Activated CD4-positive, alpha-beta T cell treated with anti-CD3 and anti-CD28 coated beads for 1 hour (primary cell): ENCODE measurements around the gene RBM33.
"Not testable (repeated sequence)": the region's sequence is repeated elsewhere in the genome, so short reads cannot be mapped to it uniquely, and the experiment has no call there.

Experiments
- DNase-seq: peaks from one replicate; pipeline ENCODE4 v3.0.0-alpha.2; 2020

The RBM33 gene

DNA sequence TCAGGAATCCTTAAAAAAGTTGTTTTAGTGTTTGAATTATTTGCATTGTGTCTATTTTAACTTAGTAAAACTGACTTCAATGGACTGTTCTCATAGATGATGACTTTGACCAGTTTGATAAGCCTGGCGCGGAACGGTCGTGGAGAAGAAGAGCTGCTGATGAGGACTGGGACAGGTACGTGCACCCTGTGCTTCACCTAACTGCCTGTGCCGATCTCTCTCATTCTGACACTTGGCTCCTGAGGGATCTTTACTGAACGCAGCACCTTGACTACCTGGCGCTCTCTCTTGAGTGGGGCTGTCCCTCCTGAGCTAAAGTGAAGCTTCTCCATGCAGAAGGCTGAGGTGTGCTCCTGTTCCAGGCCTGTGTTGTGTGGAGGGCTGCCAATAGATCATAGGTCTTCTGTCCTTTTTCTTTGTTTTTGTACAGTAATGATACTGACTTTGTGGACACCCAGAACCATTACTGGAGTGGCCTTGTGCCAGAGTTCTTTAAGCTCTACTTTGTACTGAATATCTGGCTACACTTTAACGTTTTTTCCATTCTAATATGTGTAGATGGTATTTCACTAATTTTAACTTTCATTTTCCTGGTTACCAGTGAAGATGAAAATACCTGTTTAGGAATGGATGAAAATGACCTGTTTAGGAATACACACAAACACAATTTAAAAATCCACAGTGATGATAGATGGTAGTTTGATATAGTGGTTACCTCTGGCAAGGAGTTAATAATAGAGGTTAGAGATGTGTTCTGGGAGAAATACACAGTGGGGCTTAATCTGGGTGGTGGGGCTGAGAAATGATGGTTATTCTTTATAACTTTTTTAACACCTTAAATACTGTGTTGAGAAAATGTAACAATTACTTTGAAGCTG, 20.9 kb downstream of the RBM33 start:
- DNase-seq = no peak

DNA sequence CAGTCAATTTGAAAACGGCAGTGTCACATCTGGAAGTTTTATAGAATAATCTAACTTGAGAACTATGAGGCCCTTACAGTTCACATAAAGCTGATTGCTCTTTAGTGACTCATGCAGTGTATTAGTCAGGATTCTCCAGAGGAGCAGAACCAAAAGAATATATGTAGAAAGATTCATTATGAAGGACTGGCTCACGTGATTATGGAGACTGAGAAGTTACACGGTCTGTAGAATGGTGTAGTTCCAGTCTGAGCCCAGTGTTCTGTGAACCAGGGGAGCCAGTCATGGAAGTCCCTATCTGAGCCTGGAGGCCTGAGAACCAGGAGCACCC, 21.5 kb downstream of the RBM33 start:
- no peak for DNase-seq

- no peak for DNase-seq
These were observed 22.9 kb downstream of the RBM33 start for GRCh38 chr7:155667241-155667829.

- DNase-seq = no peak
These were observed 25.4 kb downstream of the RBM33 start for GRCh38 chr7:155669717-155670505.

GRCh38 chr7:155670521-155670920, 26.1 kb downstream of the RBM33 start:
- no peak for DNase-seq

GRCh38 chr7:155674556-155674955, 30.1 kb downstream of the RBM33 start:
- DNase-seq = no peak

DNA sequence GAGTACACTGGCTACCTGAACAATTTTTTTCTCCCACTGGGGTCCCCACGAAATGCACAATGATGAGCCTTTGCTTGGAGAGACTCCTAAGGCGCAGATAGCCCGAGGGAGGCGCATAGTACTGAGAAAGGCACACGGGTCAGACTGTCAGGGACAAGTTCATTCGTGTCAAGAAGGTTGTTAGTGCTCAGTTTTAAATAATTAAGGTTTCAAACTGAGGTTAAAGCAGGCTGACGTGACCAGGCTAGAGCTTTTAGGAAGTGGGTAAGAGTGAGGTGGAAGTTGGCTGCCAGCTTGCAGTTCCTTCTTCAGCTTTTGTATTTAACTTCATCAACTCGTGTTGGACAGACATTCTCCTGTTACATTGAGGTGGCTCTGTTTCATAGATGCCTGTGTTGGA, 31.6 kb downstream of the RBM33 start:
- no peak for DNase-seq

DNA sequence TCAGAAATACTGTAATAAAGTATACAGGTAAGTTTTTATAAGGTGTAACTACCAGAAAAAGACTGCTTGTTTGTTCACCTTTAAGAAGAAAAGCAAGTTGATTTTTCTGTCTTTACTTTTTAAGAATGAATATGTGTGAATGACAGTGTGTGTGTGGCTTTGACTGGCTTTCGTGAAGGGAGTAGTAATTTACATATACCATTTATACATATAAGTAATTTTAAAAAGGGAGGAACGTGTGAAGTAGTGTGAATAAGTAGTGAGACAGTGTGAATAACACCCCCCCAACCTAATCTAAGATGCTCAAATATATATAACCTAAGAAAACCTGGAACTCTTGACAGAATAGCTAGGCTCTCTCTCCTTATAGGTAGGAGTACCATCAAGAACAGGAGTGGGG, 33.2 kb downstream of the RBM33 start:
- no peak for DNase-seq

DNA sequence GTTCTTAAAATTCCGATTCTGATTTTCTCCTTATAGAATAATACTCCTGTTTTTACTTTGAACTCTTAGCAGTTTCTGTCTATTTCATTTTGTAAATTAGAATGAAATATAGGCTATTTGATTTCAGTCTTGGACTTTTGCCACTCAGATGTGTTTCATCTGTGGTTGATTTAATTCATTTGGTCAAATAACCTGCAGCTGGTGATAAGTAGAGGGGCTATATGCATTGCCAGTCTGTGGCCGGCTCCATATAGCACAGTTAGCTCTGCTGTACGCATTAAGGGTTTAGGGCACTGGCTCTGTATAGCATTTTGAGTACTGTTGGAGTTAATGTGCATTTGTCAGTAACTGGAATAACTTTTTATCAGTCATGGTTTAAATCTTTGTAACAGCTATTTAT, 35.7 kb downstream of the RBM33 start:
- no peak for DNase-seq

DNA sequence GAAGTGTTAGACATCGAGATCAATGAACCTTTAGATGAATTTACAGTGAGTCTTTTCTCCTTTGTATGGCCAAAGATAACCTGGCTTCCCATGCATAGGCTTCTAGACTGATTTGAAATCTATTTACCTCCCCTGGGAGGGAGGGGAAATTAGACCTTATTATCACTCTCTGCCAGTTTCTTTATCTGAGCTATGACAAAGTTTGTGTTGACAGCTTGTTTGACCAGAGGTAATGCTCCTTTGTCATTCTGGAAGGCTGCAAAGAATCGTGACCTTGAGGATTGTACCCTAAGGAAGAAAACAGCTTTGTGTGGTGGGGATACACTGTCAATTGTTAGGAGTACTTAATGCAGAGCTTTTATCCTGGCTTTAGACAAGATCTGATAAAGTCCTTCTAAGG, 36.4 kb downstream of the RBM33 start:
- DNase-seq = no peak

DNA sequence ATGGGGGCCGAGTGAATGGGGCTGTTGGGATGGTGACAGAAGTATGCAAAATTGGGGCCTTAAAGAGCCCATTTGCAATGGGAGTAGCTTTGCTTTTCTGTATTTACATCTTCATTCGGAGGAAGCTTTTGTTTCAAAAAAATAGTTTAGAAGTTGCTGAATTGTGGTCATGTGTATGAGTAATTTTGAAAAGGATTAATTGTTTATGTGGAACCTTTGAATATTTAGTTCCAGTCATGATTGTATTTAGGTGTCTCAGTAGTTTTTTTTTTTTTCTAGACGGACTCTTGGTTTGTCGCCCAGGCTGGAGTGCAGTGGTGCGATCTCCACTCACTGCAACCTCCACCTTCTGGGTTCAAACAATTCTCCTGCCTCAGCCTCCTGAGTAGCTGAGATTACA, 37.2 kb downstream of the RBM33 start:
- no peak for DNase-seq

- no peak for DNase-seq
These were observed 38.0 kb downstream of the RBM33 start for GRCh38 chr7:155682484-155682883.

- DNase-seq = no peak
These were observed 38.6 kb downstream of the RBM33 start for GRCh38 chr7:155683098-155683497.

DNA sequence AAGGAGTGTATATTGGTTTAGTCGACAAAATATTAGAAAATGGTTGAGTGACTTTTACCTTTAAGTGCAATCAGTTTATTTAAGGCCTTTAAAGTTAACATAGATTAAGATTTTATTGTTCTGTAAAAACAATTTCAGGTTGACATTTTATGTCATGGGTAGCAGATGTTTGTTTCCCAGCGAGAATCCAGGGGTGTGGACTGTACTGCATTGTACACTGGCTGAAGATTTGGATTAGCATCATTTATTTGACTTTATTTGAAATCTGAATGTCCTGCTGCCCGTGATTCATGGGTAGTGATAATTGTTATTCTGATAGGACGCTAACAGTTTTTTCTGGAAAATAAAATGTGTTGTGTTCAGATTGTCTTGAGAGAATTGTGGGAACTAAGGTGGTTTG, 39.3 kb downstream of the RBM33 start:
- DNase-seq = no peak

GRCh38 chr7:155684543-155684942, 40.1 kb downstream of the RBM33 start:
- no peak for DNase-seq

- DNase-seq = no peak
These were observed 40.8 kb downstream of the RBM33 start for GRCh38 chr7:155685070-155685790.

- DNase-seq = no peak
These were observed 41.3 kb downstream of the RBM33 start for GRCh38 chr7:155685791-155686160.

DNA sequence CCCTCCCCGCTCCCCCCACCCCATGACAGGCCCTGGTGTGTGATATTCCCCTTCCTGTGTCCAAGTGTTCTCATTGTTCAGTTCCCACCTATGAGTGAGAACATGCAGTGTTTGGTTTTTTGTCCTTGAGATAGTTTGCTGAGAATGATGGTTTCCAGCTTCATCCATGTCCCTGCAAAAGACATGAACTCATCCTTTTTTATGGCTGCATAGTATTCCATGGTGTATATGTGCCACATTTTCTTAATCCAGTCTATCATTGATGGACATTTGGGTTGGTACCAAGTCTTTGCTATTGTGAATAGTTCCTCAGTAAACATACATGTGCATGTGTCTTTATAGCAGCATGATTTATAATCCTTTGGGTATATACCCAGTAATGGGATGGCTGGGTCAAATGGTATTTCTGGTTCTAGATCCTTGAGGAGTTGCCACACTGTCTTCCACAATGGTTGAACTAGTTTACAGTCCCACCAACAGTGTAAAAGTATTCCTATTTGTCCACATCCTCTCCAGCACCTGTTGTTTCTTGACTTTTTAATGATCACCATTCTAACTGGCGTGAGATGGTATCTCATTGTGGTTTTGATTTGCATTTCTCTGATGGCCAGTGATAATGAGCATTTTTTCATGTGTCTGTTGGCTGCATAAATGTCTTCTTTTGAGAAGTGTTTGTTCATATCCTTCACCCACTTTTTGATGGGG, 42.3 kb downstream of the RBM33 start:
- not testable (repeated sequence) for DNase-seq

- not testable (repeated sequence) for DNase-seq
These were observed 43.8 kb downstream of the RBM33 start for GRCh38 chr7:155688237-155688636.

DNA sequence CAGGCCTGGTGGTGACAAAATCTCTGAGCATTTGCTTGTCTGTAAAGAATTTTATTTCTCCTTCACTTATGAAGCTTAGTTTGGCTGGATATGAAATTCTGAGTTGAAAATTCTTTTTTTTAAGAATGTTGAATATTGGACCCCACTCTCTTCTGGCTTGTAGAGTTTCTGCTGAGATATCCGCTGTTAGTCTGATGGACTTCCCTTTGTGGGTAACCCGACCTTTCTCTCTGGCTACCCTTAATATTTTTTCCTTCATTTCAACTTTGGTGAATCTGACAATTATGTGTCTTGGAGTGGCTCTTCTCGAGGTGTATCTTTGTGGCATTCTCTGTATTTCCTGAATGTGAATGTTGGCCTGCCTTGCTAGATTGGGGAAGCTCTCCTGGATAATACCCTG, 46.2 kb downstream of the RBM33 start:
- DNase-seq = not testable (repeated sequence)

- DNase-seq = no peak
These were observed 47.9 kb downstream of the RBM33 start for GRCh38 chr7:155692317-155692716.

GRCh38 chr7:155693826-155694225, 49.4 kb downstream of the RBM33 start:
- no peak for DNase-seq

- no peak for DNase-seq
These were observed 50.4 kb downstream of the RBM33 start for GRCh38 chr7:155694851-155695250.
